Measurements from ENCODE around the gene HOMER1.

DNA sequence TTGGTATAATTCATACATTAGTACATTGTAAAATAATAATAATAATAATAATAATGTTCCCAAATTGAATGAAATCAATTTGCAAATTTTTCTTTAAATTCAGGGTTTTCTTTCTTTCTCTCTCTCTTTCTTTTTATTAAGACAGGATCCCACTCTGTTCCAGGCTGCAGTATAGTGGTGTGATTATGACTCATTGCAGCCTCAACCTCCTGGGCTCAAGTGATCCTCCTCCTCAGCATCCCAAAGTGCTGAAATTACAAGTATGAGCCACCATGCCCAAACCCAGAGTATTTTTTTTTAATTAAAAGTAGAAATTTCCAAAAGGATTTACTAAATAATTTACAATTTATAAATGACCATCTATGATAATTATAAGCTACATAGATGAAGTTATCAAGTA, 117.7 kb downstream of the HOMER1 start:
- TF ChIP-seq, protein P1, sequence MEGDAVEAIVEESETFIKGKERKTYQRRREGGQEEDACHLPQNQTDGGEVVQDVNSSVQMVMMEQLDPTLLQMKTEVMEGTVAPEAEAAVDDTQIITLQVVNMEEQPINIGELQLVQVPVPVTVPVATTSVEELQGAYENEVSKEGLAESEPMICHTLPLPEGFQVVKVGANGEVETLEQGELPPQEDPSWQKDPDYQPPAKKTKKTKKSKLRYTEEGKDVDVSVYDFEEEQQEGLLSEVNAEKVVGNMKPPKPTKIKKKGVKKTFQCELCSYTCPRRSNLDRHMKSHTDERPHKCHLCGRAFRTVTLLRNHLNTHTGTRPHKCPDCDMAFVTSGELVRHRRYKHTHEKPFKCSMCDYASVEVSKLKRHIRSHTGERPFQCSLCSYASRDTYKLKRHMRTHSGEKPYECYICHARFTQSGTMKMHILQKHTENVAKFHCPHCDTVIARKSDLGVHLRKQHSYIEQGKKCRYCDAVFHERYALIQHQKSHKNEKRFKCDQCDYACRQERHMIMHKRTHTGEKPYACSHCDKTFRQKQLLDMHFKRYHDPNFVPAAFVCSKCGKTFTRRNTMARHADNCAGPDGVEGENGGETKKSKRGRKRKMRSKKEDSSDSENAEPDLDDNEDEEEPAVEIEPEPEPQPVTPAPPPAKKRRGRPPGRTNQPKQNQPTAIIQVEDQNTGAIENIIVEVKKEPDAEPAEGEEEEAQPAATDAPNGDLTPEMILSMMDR (IDR thresholded peaks at IDR 0.05 in 4 of 5, conservative IDR thresholded peaks at IDR 0.05 in 1 of 5) = no peak
- no peak for TF ChIP-seq POLR2A (IDR thresholded peaks at IDR 0.05)

All from gastrocnemius medialis (tissue), 4 donors.